NCI-H524 (cell line): ENCODE measurements around the gene PTAR1.
"Not testable (repeated sequence)": the region's sequence is repeated elsewhere in the genome, so short reads cannot be mapped to it uniquely, and the experiment has no call there.

Experiments used
- DNase-seq, 2 experiments: peaks; one replicate each; lab custom pipeline; 2025; lab: John Stamatoyannopoulos, UW

PTAR1 gene, protein sequence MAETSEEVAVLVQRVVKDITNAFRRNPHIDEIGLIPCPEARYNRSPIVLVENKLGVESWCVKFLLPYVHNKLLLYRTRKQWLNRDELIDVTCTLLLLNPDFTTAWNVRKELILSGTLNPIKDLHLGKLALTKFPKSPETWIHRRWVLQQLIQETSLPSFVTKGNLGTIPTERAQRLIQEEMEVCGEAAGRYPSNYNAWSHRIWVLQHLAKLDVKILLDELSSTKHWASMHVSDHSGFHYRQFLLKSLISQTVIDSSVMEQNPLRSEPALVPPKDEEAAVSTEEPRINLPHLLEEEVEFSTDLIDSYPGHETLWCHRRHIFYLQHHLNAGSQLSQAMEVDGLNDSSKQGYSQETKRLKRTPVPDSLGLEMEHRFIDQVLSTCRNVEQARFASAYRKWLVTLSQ

DNA sequence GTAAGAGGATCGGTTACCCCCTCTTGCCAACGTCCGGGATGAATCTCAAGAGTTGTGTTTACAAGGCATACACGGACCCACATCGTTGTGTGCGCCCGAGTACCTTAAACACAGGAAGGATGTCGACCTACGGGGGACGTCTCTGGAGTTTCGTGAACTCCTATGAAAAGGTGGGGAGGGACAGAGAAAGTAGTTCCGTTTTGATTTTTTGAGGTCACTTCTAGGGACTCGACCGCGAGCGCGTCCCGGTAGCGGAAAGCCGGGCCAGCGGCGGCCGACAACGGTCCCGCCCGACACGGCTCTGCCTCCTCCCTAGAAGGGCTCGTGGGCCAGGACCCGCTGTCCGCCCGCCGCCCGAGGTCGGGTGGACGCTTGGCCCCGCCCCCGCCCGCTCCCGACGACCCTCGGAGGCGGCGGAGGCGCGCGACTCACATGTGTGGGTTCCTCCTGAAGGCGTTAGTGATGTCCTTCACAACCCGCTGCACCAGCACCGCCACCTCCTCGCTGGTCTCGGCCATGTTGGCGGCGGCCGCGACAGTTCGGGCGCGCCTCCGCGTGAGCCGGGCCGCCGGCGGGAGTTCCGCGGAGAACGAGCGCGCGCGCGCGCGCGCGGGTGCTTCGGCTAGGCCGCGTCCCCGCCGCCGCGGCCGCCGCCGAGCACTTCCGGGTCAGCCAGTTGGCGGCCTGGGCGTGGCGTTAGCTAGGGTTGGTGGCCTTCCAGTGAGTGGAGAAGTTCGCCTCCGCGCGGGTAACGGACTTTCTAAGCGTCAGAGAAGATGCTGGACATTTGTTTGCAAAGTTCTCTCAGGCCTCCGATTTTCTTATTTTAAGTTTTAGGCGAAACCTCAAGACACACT, at the start of gene PTAR1:
Gene PTAR1, minus strand, starts transcription at position 591 of the 857 bp plus-strand sequence. Its CDS starts 73 bp downstream, at position 518.
- peak; percentile 41 to 78 for DNase-seq

GRCh38 chr9:69809304-69809863, 49.6 kb upstream of the PTAR1 start:
- no peak for DNase-seq

GRCh38 chr9:69806627-69807026, 46.8 kb upstream of the PTAR1 start:
- DNase-seq = no peak

DNA sequence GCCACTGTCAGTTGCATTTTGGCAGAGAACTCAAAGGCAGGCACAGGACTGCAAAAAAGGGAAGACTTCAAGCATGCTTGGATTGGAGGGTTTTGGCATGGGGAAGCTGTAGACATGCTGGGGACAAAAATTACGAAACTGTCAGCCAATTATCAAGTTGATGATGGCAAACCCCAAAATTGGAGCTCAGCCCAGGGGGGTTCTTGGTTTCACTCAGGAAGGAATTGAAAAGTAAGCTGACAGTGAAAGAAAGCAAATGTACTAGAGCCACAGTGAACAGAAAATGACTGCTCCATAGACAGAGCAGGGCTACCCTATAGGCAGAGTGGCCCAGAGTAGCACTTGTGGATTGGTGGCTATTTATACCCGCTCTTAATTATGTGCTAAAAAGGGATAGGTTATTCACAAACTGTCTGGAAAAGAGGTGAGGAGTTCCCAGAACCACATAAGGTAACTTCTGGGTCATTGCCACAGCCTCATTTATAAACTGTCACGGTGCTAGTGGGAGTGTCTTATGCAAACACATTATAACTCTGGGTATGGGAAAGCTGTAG, 46.2 kb upstream of the PTAR1 start:
- DNase-seq = no peak

GRCh38 chr9:69801989-69802388, 42.2 kb upstream of the PTAR1 start:
- DNase-seq = no peak

DNA sequence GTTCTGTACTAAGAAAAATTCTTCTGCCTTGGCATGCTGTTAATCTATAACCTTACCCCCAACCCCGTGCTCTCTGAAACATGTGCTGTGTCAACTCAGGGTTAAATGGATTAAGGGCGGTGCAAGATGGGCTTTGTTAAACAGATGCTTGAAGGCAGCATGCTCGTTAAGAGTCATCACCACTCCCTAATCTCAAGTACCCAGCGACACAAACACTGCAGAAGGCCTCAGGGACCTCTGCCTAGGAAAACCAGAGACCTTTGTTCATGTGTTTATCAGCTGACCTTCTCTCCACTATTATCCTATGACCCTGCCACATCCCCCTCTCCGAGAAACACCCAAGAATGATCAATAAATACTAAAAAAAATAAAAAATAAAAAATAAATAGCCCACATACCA, 40.2 kb upstream of the PTAR1 start:
- DNase-seq = peak in 1 of 2 experiments; percentile 26

DNA sequence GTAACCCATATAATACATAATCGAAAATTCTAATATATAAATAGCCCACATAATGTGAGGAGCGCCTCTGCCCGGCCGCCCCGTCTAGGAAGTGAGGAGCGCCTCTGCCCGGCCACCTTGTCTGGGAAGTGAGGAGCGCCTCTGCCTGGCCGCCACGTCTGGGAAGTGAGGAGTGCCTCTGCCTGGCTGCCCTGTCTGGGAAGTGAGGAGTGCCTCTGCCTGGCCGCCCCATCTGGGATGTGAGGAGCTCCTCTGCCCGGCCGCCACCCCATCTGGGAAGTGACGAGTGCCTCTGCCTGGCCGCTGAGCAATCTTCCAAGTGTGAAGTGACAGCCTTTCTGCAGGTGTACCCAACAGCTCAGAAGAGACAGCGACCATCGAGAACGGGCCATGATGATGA, 39.7 kb upstream of the PTAR1 start:
- peak in 1 of 2 experiments; percentile 0 for DNase-seq

DNA sequence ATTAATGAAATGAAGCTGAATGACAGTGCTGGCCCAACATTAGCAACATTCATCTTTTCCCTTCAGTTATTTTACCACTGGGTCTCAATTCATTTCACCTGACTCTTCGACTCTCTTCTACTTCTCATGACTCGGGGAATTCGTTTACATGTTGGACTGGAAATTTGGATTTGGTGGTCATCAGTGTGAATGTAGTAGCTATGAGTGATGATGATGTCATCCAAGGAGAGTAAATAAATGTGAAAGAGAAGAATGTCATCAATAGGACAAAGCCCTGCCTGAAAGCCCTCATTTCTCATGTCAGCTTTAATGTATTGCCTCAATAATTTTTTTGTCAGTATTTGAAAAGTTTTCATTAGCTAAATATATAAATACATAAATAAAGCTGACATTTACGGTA, 38.9 kb upstream of the PTAR1 start:
- DNase-seq = no peak

- peak; percentile 26 to 53 for DNase-seq
Measured at GRCh38 chr9:69797675-69798074, 37.9 kb upstream of the PTAR1 start.

DNA sequence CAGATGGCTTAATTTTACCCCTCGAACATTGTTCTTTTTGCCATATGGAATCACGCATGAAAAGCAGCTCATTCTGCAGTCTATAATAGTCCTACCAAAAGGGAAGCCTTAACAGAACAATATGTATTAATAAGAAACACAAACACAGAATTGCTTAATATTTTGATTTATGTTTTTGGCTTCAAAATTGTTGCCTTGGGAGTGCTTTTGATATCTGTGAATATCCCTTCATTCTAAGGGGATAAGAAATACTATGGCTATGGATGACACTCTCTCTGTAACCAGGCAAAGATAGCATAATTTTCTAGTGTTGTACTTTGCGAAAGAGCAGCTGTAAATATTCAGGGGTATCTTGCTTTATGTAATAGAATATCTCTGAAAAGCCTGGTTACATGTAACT, 34.5 kb upstream of the PTAR1 start:
- peak in 1 of 2 experiments; percentile 20 for DNase-seq

GRCh38 chr9:69785757-69786156, 25.9 kb upstream of the PTAR1 start:
- no peak for DNase-seq

DNA sequence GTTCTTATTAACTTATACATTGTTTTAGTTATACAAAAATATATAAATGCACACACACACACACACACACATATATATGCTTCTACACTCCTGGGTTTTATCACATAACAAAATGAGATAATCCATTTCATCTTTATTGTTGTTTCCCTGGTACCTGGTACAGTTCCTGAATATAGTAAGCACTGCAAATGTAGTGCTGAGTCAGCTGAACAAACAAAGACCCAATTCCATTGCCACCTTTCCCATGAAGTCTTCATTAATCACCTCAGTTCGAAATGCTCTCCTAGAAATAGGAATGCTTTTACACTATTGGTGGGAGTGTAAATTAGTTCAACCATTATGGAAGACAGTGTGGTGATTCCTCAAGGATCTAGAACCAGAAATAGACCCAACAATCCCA, 13.4 kb upstream of the PTAR1 start:
- DNase-seq = no peak

DNA sequence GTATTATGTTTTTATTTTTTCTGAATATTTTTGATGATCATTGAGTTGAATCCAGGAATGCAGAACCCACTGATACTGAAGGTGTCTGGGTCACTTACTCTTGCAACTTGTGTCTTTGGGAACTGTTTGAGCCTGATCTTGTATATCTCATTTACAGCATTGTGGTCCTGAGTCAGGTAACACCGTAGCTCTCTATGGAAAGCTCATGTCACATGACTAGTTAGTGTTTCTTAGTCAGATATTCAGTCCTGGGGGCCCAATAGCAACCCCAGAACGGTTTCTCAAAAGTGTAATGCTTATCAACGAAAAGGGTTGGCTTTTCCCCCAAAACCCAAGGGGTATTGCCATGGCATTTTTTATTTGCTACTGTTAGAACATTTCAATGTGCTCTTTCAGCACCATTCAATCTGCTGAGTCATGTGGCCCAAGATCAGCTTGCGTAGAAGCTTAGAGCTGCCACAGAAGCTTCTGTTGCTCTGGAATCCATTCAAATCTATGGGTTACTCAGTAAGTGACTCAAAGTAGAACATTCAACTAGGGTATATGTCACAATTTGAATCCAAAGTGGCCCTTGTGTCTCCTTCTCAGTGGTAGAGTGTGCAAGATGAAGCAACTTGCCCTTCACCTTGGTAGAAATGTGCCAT, 12.1 kb upstream of the PTAR1 start:
- no peak for DNase-seq

DNA sequence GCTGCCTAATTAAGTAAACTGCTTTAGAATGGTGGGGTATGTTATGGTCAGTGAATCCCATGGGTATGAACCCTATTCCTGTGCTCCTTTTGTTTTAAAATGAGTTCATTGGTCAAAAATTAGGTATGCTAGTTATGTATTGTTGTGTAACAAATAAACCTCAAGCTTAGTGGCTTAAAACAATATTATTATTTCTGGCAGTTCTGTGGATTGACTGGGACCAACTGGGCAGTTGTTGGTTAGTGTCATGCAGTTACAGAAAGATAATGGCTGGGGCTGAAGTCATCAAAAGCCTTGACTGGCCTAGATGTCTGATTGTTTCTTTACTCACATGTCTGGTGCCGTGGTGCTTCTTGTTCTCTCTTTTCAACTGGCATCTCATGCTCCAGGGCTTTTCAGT, 8.9 kb upstream of the PTAR1 start:
- DNase-seq = no peak

GRCh38 chr9:69768101-69768500, 8.3 kb upstream of the PTAR1 start:
- DNase-seq = no peak

DNA sequence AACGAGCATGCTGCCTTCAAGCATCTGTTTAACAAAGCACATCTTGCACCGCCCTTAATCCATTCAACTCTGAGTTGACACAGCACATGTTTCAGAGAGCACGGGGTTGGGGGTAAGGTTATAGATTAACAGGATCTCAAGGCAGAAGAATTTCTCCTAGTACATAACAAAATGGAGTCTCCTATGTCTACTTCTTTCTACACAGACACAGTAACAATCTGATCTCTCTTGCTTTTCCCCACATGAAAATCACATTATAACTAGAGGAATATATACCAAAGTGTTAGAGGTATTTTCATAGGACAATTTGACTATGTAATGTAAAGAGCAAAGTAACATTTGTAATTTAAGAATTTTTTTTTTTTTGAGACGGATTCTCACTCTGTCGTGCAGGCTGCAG, 4.1 kb upstream of the PTAR1 start:
- not testable (repeated sequence) for DNase-seq

GRCh38 chr9:69762527-69762926, 2.7 kb upstream of the PTAR1 start:
- no peak for DNase-seq

DNA sequence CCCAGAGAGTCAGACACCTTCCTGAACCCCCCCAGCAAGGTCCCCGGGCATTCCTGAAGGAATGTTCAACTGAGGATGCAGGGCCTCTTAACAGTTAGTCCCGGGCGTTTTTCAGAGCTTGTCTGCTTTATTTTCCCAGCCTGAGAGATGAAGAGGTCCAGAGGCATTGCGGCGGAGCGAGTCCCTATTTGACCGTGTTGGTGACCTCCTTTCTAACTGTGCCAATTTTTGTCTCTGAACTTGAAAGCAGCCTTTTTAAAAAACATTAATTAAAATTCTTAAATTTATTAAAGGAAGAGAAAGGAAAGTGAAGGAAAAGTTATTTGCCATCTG, 433 bp upstream of the PTAR1 start:
- DNase-seq = peak in 1 of 2 experiments; percentile 49

DNA sequence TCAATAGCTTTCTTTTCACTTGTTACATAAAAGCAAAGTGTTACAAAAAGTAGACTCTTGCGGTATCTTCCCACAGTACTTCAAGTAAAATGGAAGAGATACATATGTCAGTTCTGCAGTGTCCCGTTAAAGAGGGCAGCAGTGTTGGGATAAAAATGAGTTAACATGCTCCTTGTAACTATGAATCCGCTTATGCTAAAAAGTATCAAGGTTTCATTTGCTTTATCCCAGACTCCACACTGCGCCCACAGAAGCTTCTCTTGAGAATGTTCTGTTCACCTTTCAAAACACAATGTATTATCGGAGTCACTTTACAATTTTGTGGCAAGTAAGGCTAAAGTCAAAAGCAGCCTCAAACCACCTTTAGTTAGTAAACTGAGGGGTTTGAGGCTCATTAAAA, 790 bp downstream of the PTAR1 start:
- DNase-seq = no peak

DNA sequence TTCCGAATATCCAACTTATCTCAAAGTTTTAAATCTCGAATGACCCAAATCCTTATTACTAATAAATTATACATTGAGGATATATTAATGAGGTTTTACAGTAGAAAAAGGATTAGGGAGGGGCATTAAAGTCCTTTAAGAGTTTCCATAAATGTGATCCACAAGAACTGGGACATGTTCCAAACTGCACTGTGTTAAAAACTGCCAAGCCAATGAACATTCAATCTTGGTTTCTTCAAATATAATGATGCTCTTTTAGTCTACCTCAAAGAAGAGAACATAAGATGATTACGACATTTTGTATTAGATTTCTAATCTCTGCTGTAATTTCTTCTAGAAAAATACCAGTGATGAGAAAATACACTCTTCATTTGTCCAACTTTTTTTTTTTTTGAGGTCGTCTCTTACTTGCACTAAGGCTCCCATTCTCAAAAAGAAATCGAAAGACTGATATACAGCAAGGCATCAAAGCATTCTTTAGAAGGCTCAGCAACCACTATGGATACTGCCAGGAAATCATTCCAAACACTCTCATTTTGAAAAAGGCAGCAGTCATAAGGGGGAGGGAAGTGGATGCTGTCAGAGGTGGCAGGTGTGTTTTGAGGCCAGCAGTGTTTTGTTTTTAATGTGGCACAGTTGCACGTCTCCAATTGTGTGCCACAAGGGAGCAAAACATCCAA, 1.7 kb downstream of the PTAR1 start:
- DNase-seq = no peak

- DNase-seq = no peak
Measured at GRCh38 chr9:69755205-69755604, 4.6 kb downstream of the PTAR1 start.
